Lower leg skin (tissue), 3 donors: ENCODE results near the gene L3MBTL3.

Experiments
- CTCF ChIP-seq, 3 donors: fragments of 450-650 bp; IDR thresholded peaks; one replicate each; pipeline ENCODE4 v1.5.1; 2016; ENCODE audit warnings: antibody characterized with exemption in 3 of 3, mild to moderate bottlenecking in 3 of 3, moderate library complexity in 2 of 3
- POLR2A ChIP-seq, 2 donors: fragments of 450-650 bp; IDR thresholded peaks; one replicate each; pipeline ENCODE4 v1.6.1; 2016 to 2017; ENCODE audit warnings: antibody characterized with exemption in 2 of 2, mild to moderate bottlenecking in 1 of 2, moderate library complexity in 1 of 2

GRCh38 chr6:130134582-130134981 is 116.2 kb downstream of the L3MBTL3 start:
- TF ChIP-seq CTCF (IDR thresholded peaks at IDR 0.05) (no peak), POLR2A (IDR thresholded peaks at IDR 0.05) (no peak)
